ENCODE results near the gene PCDHGC3. TPM values are rescaled to one million over a fixed set of nuclear protein-coding genes. Genes with fewer than 3 reads are reported as not detected.

Gene PCDHGC3
- total RNA-seq, 1 donor, result 36.3 TPM

GRCh38 chr5:141490271-141490670 lies 14.5 kb downstream of the PCDHGC3 start:
- H3K4me3 ChIP-seq (ENCODE audit: low read depth, low read length), result no peak overlapping the region
- DNase-seq (ENCODE audit: low read depth), result no peak
- no peak for TF ChIP-seq CTCF (IDR thresholded peaks at IDR 0.05; ENCODE audit: insufficient read depth, low read depth, low read length)

GRCh38 chr5:141490771-141491170 lies 15.0 kb downstream of the PCDHGC3 start:
- H3K4me3 ChIP-seq (ENCODE audit: low read depth, low read length), result no peak overlapping the region
- no peak for DNase-seq (ENCODE audit: low read depth)
- no peak for TF ChIP-seq CTCF (IDR thresholded peaks at IDR 0.05; ENCODE audit: insufficient read depth, low read depth, low read length)

GRCh38 chr5:141491323-141492167 lies 15.8 kb downstream of the PCDHGC3 start:
- no peak overlapping the region for H3K4me3 ChIP-seq (ENCODE audit: low read depth, low read length)
- no peak for TF ChIP-seq CTCF (IDR thresholded peaks at IDR 0.05; ENCODE audit: insufficient read depth, low read depth, low read length)
- no peak for DNase-seq (ENCODE audit: low read depth)

- no peak overlapping the region for H3K4me3 ChIP-seq (ENCODE audit: low read depth, low read length)
- no peak for DNase-seq (ENCODE audit: low read depth)
- TF ChIP-seq CTCF (IDR thresholded peaks at IDR 0.05; ENCODE audit: insufficient read depth, low read depth, low read length), result no peak
These were observed 16.6 kb downstream of the PCDHGC3 start for GRCh38 chr5:141492168-141492885.

GRCh38 chr5:141493500-141494422 lies 18.0 kb downstream of the PCDHGC3 start:
- no peak for TF ChIP-seq CTCF (IDR thresholded peaks at IDR 0.05; ENCODE audit: insufficient read depth, low read depth, low read length)
- DNase-seq (ENCODE audit: low read depth), result no peak

GRCh38 chr5:141494761-141495452 lies 19.1 kb downstream of the PCDHGC3 start:
- TF ChIP-seq CTCF (IDR thresholded peaks at IDR 0.05; ENCODE audit: insufficient read depth, low read depth, low read length), result no peak
- DNase-seq (ENCODE audit: low read depth), result no peak
- H3K4me3 ChIP-seq (ENCODE audit: low read depth, low read length), result no peak overlapping the region

More at GRCh38 chr5:141493500-141494422, 18.0 kb downstream of the PCDHGC3 start:
- no peak overlapping the region for H3K4me3 ChIP-seq (ENCODE audit: low read depth, low read length)
